ENCODE measurements around the gene POLR3B.
"Not testable (repeated sequence)": the region's sequence is repeated elsewhere in the genome, so short reads cannot be mapped to it uniquely, and the experiment has no call there.

POLR3B gene
- 2.7 to 20.5 (median 14.1) reads per million in 18 experiments for total RNA-seq

GRCh38 chr12:106357549-106358395 lies at the start of gene POLR3B:
POLR3B (plus strand) TSS chr12:106357748; CDS start chr12:106357880, 132 bp downstream.
- peak; percentile 95 to 96 for DNase-seq

GRCh38 chr12:106308121-106308520 lies 49.4 kb upstream of the POLR3B start:
- DNase-seq: no peak

GRCh38 chr12:106308611-106309010 lies 48.9 kb upstream of the POLR3B start:
- no peak for DNase-seq

GRCh38 chr12:106309671-106310505 lies 47.7 kb upstream of the POLR3B start:
- peak; percentile 21 to 36 for DNase-seq

GRCh38 chr12:106310687-106311086 lies 46.9 kb upstream of the POLR3B start:
- DNase-seq: no peak

GRCh38 chr12:106311139-106311538 lies 46.4 kb upstream of the POLR3B start:
- no peak for DNase-seq

GRCh38 chr12:106313413-106313812 lies 44.1 kb upstream of the POLR3B start:
- DNase-seq: not testable (repeated sequence)

GRCh38 chr12:106315523-106315922 lies 42.0 kb upstream of the POLR3B start:
- no peak for DNase-seq

- no peak for DNase-seq
These were observed 40.0 kb upstream of the POLR3B start for GRCh38 chr12:106317406-106318082.

GRCh38 chr12:106321139-106321850 lies 36.3 kb upstream of the POLR3B start:
- DNase-seq: no peak

GRCh38 chr12:106323537-106323936 lies 34.0 kb upstream of the POLR3B start:
- no peak for DNase-seq

GRCh38 chr12:106327309-106327869 lies 30.2 kb upstream of the POLR3B start:
- no peak for DNase-seq

GRCh38 chr12:106328735-106329134 lies 28.8 kb upstream of the POLR3B start:
- DNase-seq: no peak

- peak; percentile 70 to 78 for DNase-seq
These were observed 28.1 kb upstream of the POLR3B start for GRCh38 chr12:106329231-106329982.

GRCh38 chr12:106331599-106331998 lies 25.9 kb upstream of the POLR3B start:
- DNase-seq: no peak

- no peak for DNase-seq
These were observed 25.0 kb upstream of the POLR3B start for GRCh38 chr12:106332536-106332935.

GRCh38 chr12:106333010-106333409 lies 24.5 kb upstream of the POLR3B start:
- no peak for DNase-seq

- no peak for DNase-seq
These were observed 23.8 kb upstream of the POLR3B start for GRCh38 chr12:106333756-106334155.

- no peak for DNase-seq
These were observed 16.3 kb upstream of the POLR3B start for GRCh38 chr12:106341086-106341877.

All from inflammatory macrophage (primary cell).